IPS-20b (cell line): ENCODE measurements around the gene ELK4.
"Not testable (repeated sequence)": the region's sequence is repeated elsewhere in the genome, so short reads cannot be mapped to it uniquely, and the experiment has no call there.

Source experiments
- H3K27ac ChIP-seq: one replicate; pipeline ENCODE4 v1.5.1; 2013; ENCODE audit warnings: low read length
- H3K27me3 ChIP-seq: 2 replicates; pipeline ENCODE4 v1.6.1; 2013; ENCODE audit warnings: mild to moderate bottlenecking, low read length, inconsistent platforms; ENCODE audit not compliant: insufficient read depth
- H3K36me3 ChIP-seq: 2 replicates; pipeline ENCODE4 v1.6.1; 2013; ENCODE audit warnings: low read depth, mild to moderate bottlenecking, inconsistent platforms, low read length, moderate library complexity; ENCODE audit not compliant: insufficient read depth
- H3K4me1 ChIP-seq: 2 replicates; pipeline ENCODE4 v1.6.1; 2013; ENCODE audit warnings: mild to moderate bottlenecking, control low read depth, inconsistent platforms, low read length, moderate library complexity; ENCODE audit not compliant: insufficient read depth
- H3K4me3 ChIP-seq: 2 replicates; pipeline ENCODE4 v1.5.1; 2013; ENCODE audit warnings: mild to moderate bottlenecking, low read length, inconsistent platforms
- H3K9ac ChIP-seq: 2 replicates; pipeline ENCODE4 v1.6.1; 2013; ENCODE audit warnings: low read depth, mild to moderate bottlenecking, inconsistent platforms, low read length, moderate library complexity
- H3K9me3 ChIP-seq: 2 replicates; pipeline ENCODE4 v1.6.1; 2013; ENCODE audit warnings: mild to moderate bottlenecking, low read depth, low read length, inconsistent platforms; ENCODE audit not compliant: insufficient read depth

ELK4 gene

GRCh38 chr1:205637854-205638468, 6.2 kb upstream of the ELK4 start:
- Histone ChIP-seq H3K4me1 (no peaks in the 10 kb centered on the region), H3K4me3 (no peak overlapping the region), H3K27me3 (no peaks in the 10 kb centered on the region), H3K9ac (no peak overlapping the region), H3K27ac (no peak overlapping the region), H3K36me3 (no peaks in the 10 kb centered on the region), H3K9me3 (no peaks in the 10 kb centered on the region)

- no peaks in the 10 kb centered on the region for H3K9me3 ChIP-seq
- no peaks in the 10 kb centered on the region for H3K27me3 ChIP-seq
- no peaks in the 10 kb centered on the region for H3K36me3 ChIP-seq
- no peak overlapping the region for H3K9ac ChIP-seq
- H3K4me3 ChIP-seq = no peak overlapping the region
- H3K4me1 ChIP-seq = no peaks in the 10 kb centered on the region; the same call in 1 of the 2 replicates
- no peak overlapping the region for H3K27ac ChIP-seq
Observed at GRCh38 chr1:205636732-205637131, 4.9 kb upstream of the ELK4 start.

GRCh38 chr1:205636138-205636530, 4.3 kb upstream of the ELK4 start:
- H3K9ac ChIP-seq, H3K9me3 ChIP-seq, H3K27ac ChIP-seq: not testable (repeated sequence)

GRCh38 chr1:205633421-205633976, 1.7 kb upstream of the ELK4 start:
- H3K4me3 ChIP-seq = no peak overlapping the region
- H3K27me3 ChIP-seq = no peaks in the 10 kb centered on the region
- peaks cover 6% of the 10 kb centered on the region; the same call in 1 of the 2 replicates for H3K4me1 ChIP-seq
- no peaks in the 10 kb centered on the region for H3K36me3 ChIP-seq
- H3K27ac ChIP-seq = no peak overlapping the region
- H3K9me3 ChIP-seq = no peaks in the 10 kb centered on the region
- H3K9ac ChIP-seq = no peak overlapping the region

More at GRCh38 chr1:205636138-205636530, 4.3 kb upstream of the ELK4 start:
- not testable (repeated sequence) for H3K36me3 ChIP-seq, H3K4me1 ChIP-seq, H3K4me3 ChIP-seq, H3K27me3 ChIP-seq

- Histone ChIP-seq H3K27ac (no peak overlapping the region), H3K4me1 (peaks cover 6% of the 10 kb centered on the region; the same call in 1 of the 2 replicates), H3K9ac (peak overlapping the region; percentile 77; the same call in 1 of the 2 replicates), H3K27me3 (no peaks in the 10 kb centered on the region), H3K4me3 (peak overlapping the region; percentile 85), H3K36me3 (no peaks in the 10 kb centered on the region), H3K9me3 (no peaks in the 10 kb centered on the region)
Observed at GRCh38 chr1:205632669-205633169, 908 bp upstream of the ELK4 start.

GRCh38 chr1:205631010-205631767, 622 bp downstream of the ELK4 start:
- Histone ChIP-seq H3K27ac (peak overlapping the region; percentile 35), H3K4me1 (peaks cover 6% of the 10 kb centered on the region; the same call in 1 of the 2 replicates), H3K9ac (peak overlapping the region; percentile 86), H3K9me3 (no peaks in the 10 kb centered on the region), H3K4me3 (peak overlapping the region; percentile 87), H3K27me3 (no peaks in the 10 kb centered on the region), H3K36me3 (peaks cover 5% of the 10 kb centered on the region; the same call in 1 of the 2 replicates)

GRCh38 chr1:205630651-205631009, 1.2 kb downstream of the ELK4 start:
- peaks cover 6% of the 10 kb centered on the region; the same call in 1 of the 2 replicates for H3K4me1 ChIP-seq
- no peaks in the 10 kb centered on the region for H3K27me3 ChIP-seq
- H3K4me3 ChIP-seq = peak overlapping the region; percentile 87
- peak overlapping the region; percentile 35 for H3K27ac ChIP-seq
- H3K36me3 ChIP-seq = peaks cover 5% of the 10 kb centered on the region; the same call in 1 of the 2 replicates
- H3K9me3 ChIP-seq = no peaks in the 10 kb centered on the region
- peak overlapping the region; percentile 86 for H3K9ac ChIP-seq

- no peak overlapping the region for H3K27ac ChIP-seq
- no peaks in the 10 kb centered on the region for H3K9me3 ChIP-seq
- H3K4me3 ChIP-seq = peak overlapping the region; percentile 87
- peaks cover 5% of the 10 kb centered on the region; the same call in 1 of the 2 replicates for H3K36me3 ChIP-seq
- H3K4me1 ChIP-seq = peaks cover 6% of the 10 kb centered on the region; the same call in 1 of the 2 replicates
- no peaks in the 10 kb centered on the region for H3K27me3 ChIP-seq
- H3K9ac ChIP-seq = peak overlapping the region; percentile 86; the same call in 1 of the 2 replicates
Observed at GRCh38 chr1:205630241-205630640, 1.6 kb downstream of the ELK4 start.

GRCh38 chr1:205629751-205630150, 2.1 kb downstream of the ELK4 start:
- peaks cover 6% of the 10 kb centered on the region; the same call in 1 of the 2 replicates for H3K4me1 ChIP-seq
- H3K9me3 ChIP-seq = no peaks in the 10 kb centered on the region
- H3K4me3 ChIP-seq = peak overlapping the region; percentile 87; the same call in 1 of the 2 replicates
- no peaks in the 10 kb centered on the region for H3K27me3 ChIP-seq
- H3K9ac ChIP-seq = peak overlapping the region; percentile 86; the same call in 1 of the 2 replicates
- peaks cover 5% of the 10 kb centered on the region; the same call in 1 of the 2 replicates for H3K36me3 ChIP-seq
- no peak overlapping the region for H3K27ac ChIP-seq

GRCh38 chr1:205627956-205628355, 3.9 kb downstream of the ELK4 start:
- H3K4me3 ChIP-seq = no peak overlapping the region
- H3K4me1 ChIP-seq = peaks cover 6% of the 10 kb centered on the region; the same call in 1 of the 2 replicates
- H3K27ac ChIP-seq = no peak overlapping the region
- no peaks in the 10 kb centered on the region for H3K9me3 ChIP-seq
- no peak overlapping the region for H3K9ac ChIP-seq
- no peaks in the 10 kb centered on the region for H3K27me3 ChIP-seq
- H3K36me3 ChIP-seq = peaks cover 18% of the 10 kb centered on the region

- Histone ChIP-seq H3K9ac (no peak overlapping the region), H3K36me3 (peaks cover 34% of the 10 kb centered on the region), H3K4me3 (no peak overlapping the region), H3K27me3 (no peaks in the 10 kb centered on the region), H3K4me1 (peaks cover 6% of the 10 kb centered on the region; the same call in 1 of the 2 replicates), H3K27ac (no peak overlapping the region), H3K9me3 (no peaks in the 10 kb centered on the region)
Observed at GRCh38 chr1:205626216-205626615, 5.6 kb downstream of the ELK4 start.
